ENCODE measurements around the gene HBEGF. TPM values are rescaled to one million over a fixed set of nuclear protein-coding genes. Genes with fewer than 3 reads are reported as not detected.

Gene HBEGF
- total RNA-seq, 1 experiment from 2014 or later = 2.4 TPM

DNA sequence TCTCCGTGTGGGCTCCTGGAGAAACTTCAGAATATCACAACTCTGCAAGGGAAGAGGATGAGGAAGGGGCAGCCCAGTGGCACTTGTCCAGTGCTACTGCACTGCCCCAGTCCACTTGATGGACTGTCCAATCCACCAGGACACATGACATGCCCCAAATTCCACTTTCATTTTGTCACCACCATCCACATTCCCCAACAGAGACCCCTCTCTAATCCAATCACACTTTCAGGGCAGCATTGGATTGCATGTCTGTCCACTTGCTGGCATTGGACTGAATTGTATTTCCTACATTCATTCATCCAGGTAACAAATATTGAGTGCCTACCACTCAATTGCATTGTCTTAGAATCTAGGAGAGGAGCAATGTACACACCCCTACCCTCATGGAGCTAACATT is 14.8 kb downstream of the HBEGF start:
- Histone ChIP-seq H3K9ac (ENCODE audit: extremely low read depth, insufficient read length, low read length) (no peak overlapping the region), H2AFZ (ENCODE audit: low read length) (no peak overlapping the region), H3K14ac (ENCODE audit: insufficient read depth, low read length) (no peak overlapping the region), H4K5ac (ENCODE audit: insufficient read length, low read depth, low read length) (no peak overlapping the region), H4K20me1 (ENCODE audit: control insufficient read depth, insufficient read depth, insufficient read length) (no peaks in the 10 kb centered on the region), H3K27ac (ENCODE audit: insufficient read length, low read depth, low read length) (no peak overlapping the region), H2BK12ac (ENCODE audit: insufficient read length, low read depth, low read length) (no peak overlapping the region), H3K56ac (ENCODE audit: insufficient read length, low read depth, low read length) (no peak overlapping the region), H4K91ac (ENCODE audit: insufficient read length, low read depth, low read length) (no peak overlapping the region), H3K23me2 (ENCODE audit: insufficient read length, low read depth, low read length, poor library complexity, severe bottlenecking) (no peaks in the 10 kb centered on the region), H3K23ac (ENCODE audit: insufficient read length, low read depth, low read length) (no peak overlapping the region), H3K79me1 (ENCODE audit: insufficient read depth, low read depth, low read length, poor library complexity, severe bottlenecking) (no peaks in the 10 kb centered on the region), H2BK20ac (ENCODE audit: low read depth, low read length, poor library complexity, severe bottlenecking) (no peak overlapping the region), H3K79me2 (ENCODE audit: insufficient read depth, low read length) (no peaks in the 10 kb centered on the region), H3T11ph (ENCODE audit: low read length) (no peak overlapping the region), H2BK15ac (ENCODE audit: low read depth, low read length) (no peak overlapping the region), H3K4me2 (ENCODE audit: insufficient read depth, insufficient read length, low read length) (no peak overlapping the region), H2BK5ac (ENCODE audit: insufficient read length, low read length) (no peak overlapping the region), H4K8ac (replicated peaks; ENCODE audit: insufficient read length, low read depth, low read length) (no peak overlapping the region), H2AK5ac (ENCODE audit: insufficient read length, low read length) (no peak overlapping the region), H2BK120ac (ENCODE audit: low read depth, low read length, poor library complexity, severe bottlenecking) (no peak overlapping the region), H3K4ac (ENCODE audit: low read depth, low read length) (no peak overlapping the region), H3K4me1 (ENCODE audit: insufficient read depth, low read length) (no peaks in the 10 kb centered on the region), H3K27me3 (ENCODE audit: insufficient read depth, low read length) (no peaks in the 10 kb centered on the region; the same call in 1 of the 2 replicates), H3K18ac (ENCODE audit: insufficient read length, low read depth, low read length) (no peak overlapping the region), H3K9me3 (ENCODE audit: control insufficient read depth, low read depth, low read length) (no peaks in the 10 kb centered on the region)
- peaks cover 10 to 13% of the 10 kb centered on the region in 2 experiments for H3K4me1 Mint-ChIP-seq
- WGBS (ENCODE audit: extremely low coverage, insufficient read length, low lambda C conversion rate) = no CpG with 5 or more reads among the region's 1 CpG
- H3K36me3 Mint-ChIP-seq (ENCODE audit: insufficient read depth in 1 of 3, low read depth in 3 of 3) = peaks cover 0 to 12% (median 0%) of the 10 kb centered on the region in 3 experiments; a peak in 4 of 7 replicates
- no peaks in the 10 kb centered on the region for H3K27me3 Mint-ChIP-seq (ENCODE audit: low read depth)
- H3K27ac Mint-ChIP-seq = no peak overlapping the region
- no peak for DNase-seq
- H3K4me3 Mint-ChIP-seq = no peak overlapping the region
- TF ChIP-seq, protein P1, sequence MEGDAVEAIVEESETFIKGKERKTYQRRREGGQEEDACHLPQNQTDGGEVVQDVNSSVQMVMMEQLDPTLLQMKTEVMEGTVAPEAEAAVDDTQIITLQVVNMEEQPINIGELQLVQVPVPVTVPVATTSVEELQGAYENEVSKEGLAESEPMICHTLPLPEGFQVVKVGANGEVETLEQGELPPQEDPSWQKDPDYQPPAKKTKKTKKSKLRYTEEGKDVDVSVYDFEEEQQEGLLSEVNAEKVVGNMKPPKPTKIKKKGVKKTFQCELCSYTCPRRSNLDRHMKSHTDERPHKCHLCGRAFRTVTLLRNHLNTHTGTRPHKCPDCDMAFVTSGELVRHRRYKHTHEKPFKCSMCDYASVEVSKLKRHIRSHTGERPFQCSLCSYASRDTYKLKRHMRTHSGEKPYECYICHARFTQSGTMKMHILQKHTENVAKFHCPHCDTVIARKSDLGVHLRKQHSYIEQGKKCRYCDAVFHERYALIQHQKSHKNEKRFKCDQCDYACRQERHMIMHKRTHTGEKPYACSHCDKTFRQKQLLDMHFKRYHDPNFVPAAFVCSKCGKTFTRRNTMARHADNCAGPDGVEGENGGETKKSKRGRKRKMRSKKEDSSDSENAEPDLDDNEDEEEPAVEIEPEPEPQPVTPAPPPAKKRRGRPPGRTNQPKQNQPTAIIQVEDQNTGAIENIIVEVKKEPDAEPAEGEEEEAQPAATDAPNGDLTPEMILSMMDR (conservative IDR thresholded peaks at IDR 0.05) = no peak
- H3K9me3 Mint-ChIP-seq = no peaks in the 10 kb centered on the region

Measured in H9 (cell line).